Spleen (tissue), 7 donors: Measurements from ENCODE around the gene PTTG1IP.
A peak's percentile ranks its signal among the peaks of the same experiment; 100 is the strongest.

Source experiments
- POLR2AphosphoS5 ChIP-seq, 3 donors: sonication (generic); formaldehyde crosslinking; IDR thresholded peaks; one replicate each; pipeline ENCODE4 v1.5.1; 2017; ENCODE audit warnings: antibody characterized with exemption in 3 of 3
- TF ChIP-seq, protein P1 (sequence below), 11 experiments: fragments of 200-600 bp in 7 of 11; fragments of 450-650 bp in 4 of 11; sonication (generic) in 4 of 11; IDR thresholded peaks in 8 of 11; conservative IDR thresholded peaks in 3 of 11; 1 replicate in 7 of 11; 2 replicates in 4 of 11; pipeline versions ENCODE4 v1.4.0 to v1.8.0; 2016 to 2021; ENCODE audit warnings: antibody characterized with exemption in 11 of 11, inconsistent platforms in 4 of 11, mild to moderate bottlenecking in 1 of 11
- donor health status: DM: no; HTN: no; CAD: no; lungs with moderate emphysema.
- donor health status: DM: no; HTN: no; CAD: no.
- donor health status: DM: no; HTN: no; CAD: no.

DNA sequence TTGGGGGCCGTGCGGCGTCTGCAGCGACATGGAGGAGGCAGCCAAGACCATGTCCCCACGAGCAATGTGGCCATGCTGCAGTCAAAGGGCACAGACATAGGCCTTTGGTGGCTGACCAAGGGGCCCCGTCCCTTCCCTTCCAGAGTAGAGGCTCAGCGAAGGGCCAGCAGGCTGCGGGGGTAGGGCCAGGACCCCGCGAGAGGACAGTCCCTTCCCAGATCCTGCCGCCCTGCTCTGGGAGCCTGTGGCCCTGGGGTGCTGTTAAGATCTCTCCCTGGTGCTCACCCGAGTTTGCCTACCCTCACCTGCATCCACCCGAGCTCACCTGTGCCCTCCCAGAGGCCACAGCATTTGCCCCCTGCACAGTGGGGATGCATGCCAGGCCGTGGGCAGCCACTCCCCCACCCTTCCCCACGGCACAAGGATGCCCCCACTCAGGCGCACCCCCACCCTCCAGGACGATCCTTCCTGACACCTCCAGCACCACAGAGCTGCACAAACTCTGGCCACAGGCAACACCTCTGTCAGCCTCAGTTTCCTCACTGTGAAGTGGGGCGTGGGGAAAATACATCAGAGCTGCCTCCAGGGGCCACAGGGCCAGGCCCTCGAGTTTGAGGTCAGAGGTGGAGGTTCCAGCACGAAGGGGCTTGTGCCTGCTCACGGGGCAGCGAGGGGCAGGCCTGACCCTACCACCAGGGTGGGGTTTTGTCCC is 31.7 kb upstream of the PTTG1IP start:
- peak in 1 of 3 donors; percentile 11 for TF ChIP-seq POLR2AphosphoS5 (IDR thresholded peaks at IDR 0.05)
- TF ChIP-seq, protein P1, sequence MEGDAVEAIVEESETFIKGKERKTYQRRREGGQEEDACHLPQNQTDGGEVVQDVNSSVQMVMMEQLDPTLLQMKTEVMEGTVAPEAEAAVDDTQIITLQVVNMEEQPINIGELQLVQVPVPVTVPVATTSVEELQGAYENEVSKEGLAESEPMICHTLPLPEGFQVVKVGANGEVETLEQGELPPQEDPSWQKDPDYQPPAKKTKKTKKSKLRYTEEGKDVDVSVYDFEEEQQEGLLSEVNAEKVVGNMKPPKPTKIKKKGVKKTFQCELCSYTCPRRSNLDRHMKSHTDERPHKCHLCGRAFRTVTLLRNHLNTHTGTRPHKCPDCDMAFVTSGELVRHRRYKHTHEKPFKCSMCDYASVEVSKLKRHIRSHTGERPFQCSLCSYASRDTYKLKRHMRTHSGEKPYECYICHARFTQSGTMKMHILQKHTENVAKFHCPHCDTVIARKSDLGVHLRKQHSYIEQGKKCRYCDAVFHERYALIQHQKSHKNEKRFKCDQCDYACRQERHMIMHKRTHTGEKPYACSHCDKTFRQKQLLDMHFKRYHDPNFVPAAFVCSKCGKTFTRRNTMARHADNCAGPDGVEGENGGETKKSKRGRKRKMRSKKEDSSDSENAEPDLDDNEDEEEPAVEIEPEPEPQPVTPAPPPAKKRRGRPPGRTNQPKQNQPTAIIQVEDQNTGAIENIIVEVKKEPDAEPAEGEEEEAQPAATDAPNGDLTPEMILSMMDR (IDR thresholded peaks at IDR 0.05 in 8 of 11, conservative IDR thresholded peaks at IDR 0.05 in 3 of 11), result no peak
